HG02852 (cell line): Measurements from ENCODE around the gene SMC3.
"Not testable (repeated sequence)": the region's sequence is repeated elsewhere in the genome, so short reads cannot be mapped to it uniquely, and the experiment has no call there.

Experiments
- ATAC-seq: cut with Tn5 transposase; IDR thresholded peaks from one replicate; pipeline ENCODE4 v1.9.1; 2021; ENCODE audit warnings: mild to moderate bottlenecking, moderate library complexity; ENCODE audit not compliant: unreplicated experiment

Gene SMC3

GRCh38 chr10:110567201-110568054 is at the start of gene SMC3:
TSS of gene SMC3 (plus strand) at chr10:110567695. CDS start at chr10:110567817, 122 bp downstream.
- ATAC-seq, result peak; percentile 80

DNA sequence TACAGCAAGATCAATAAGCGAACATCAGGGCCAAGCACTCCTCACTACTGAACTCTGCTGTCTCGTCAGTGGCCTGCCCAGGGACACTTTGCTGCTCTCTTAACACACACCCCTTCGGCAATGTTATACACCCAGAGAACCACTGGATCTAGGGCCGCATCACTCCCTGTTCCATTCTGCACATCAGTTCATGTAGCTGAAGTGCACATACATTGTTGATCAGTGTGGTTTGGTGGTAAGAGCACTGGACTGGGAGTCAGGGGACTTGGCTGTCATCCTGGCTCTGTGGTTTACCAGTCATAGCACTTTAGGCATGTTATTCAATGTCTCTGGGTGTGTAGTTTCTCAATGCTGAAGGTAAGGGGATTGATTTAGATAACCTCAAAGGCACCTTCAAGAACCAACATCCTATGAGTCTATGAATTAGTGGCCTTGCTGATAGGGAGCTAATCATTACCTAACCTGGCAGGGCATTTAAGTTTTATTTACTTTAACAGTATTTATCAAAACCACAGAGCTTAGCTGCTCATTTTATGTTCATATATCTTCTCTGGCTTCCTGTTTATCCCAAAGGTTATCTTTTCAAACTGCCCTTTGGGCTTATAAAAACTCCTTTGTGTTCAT is 45.0 kb upstream of the SMC3 start:
- ATAC-seq, result no peak

DNA sequence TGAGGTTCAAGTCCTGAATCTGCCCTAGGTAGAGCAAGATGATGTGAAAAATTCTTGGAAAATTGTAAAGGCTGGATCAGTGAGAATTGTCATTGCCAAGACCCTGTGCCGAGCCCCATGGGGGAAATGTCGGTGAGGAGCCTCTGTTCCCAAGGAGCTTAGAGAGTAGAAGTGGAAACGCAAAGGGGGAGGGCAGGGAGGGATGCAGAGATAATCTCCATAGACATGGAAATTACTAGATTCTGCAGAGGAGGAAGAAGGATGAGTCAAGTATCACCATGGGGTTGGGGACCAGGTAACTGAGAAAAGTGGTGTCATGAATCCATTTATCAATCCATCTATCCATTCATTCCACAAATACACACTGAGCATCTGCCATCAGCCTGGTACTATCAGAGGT is 43.8 kb upstream of the SMC3 start:
- ATAC-seq, result no peak

DNA sequence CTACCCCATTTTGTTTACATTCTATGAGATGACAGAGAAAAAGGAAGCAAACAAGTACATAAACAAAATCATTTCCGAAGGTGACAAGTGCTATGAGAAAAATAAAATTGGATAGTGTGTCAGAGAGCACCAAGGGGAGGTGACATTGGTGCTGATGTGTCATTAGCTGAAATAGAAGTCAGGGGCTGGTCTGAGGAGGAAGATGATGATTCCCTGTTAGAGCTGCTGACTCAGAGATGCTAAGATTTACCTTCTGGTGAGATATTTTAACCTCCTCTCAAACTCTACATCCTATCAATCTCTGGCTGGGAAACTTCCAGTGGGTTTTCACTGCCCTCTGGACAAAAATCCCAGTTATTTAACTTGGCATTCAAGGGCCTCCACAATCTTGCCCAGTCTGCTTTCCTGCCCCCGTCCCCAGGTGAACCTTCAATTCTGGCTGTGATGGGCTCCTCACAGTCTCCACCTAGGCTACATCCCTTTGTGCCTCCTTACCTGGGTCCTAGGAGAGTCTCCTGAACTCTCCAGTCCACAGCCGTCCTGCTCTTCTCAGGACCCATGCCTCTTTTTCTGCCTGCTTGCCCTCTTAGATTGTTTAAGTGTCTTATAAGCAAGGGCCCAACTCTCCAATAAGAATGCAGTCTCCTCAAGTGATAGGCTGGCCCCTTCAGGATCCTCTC is 43.2 kb upstream of the SMC3 start:
- no peak for ATAC-seq

GRCh38 chr10:110524859-110525232 is 42.6 kb upstream of the SMC3 start:
- ATAC-seq, result no peak

GRCh38 chr10:110525349-110526260 is 41.9 kb upstream of the SMC3 start:
- no peak for ATAC-seq

DNA sequence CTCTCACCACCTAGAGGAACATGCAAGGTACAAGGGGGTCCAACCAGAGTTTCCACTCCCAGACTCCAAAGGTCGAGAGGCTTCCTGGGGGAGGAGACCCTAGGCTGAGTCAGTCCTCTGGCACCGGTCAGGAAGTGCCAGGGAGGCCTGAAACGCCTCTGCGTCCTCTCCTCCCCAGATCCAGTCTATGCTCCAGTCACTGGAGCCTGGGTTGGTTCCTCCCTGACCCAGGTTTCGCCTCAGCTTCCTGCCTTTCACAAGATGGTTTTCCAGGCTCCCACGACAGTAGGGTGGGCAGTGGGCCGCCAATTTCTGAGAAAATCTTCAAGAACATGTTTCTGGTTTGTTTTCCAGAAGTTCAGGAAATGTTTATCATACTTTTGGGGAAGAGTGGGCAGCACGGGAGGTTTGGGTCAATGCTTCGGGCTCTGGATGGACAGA is 39.7 kb upstream of the SMC3 start:
- no peak for ATAC-seq

DNA sequence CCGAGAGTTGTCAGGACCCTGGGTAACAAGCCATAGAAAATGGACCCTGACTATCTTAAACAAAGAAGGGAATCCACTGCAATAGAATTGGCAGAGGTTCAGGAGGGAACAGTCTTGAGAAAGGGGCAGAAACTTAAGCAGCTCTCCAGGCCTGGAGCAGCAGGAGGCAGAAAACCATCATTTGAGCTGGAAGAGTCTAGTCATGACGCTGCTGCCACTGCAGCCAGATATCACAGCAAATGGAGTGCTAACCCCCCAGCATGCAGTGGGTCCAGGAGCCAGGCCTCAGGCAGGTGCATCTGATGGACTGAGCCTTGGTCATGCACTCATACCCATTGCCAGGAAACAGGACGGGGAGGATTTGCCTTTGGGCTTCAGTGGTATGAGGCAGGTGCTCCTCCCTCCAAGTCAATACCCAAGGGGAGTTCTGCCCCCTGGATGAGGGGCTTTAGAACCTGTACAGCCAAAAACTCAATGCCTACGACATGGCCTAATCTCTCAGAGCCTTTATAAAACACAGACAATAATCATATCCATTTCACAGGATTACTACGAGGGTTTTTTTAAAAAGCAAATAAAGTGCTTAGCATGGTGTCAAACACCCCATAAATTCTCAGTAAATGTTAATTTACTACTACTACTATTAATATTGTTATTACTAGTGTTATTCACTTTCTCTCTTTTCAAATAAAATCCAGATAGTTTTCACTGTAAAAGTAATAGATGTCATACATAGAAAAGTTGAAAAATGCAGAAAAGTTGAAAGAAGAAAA is 39.1 kb upstream of the SMC3 start:
- ATAC-seq, result peak; percentile 22

DNA sequence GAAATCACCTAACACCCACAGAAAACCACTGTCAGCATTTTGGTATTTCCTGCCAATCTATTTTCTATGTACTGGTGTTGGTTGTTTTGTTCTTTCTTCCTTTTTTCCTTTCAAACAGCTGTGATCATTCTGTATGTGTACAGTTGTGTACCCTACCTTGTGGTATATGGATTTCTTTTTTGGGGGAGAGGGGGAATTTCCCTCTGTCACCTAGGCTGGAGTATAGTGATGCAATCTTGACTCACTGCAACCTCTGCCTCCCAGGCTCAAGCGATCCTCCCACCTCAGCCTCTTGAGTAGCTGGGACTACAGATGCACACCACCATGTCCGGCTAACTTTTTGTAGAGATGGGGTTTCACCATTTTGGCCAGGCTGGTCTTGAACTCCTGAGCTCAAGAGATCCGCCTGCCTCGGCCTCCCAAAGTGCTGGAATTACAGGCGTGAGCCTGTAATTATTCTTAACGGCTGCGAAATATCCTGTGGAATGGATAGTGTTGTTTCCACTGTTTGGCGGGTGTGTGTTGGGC is 38.4 kb upstream of the SMC3 start:
- ATAC-seq, result peak; percentile 81

GRCh38 chr10:110529596-110530011 is 37.9 kb upstream of the SMC3 start:
- ATAC-seq, result no peak

DNA sequence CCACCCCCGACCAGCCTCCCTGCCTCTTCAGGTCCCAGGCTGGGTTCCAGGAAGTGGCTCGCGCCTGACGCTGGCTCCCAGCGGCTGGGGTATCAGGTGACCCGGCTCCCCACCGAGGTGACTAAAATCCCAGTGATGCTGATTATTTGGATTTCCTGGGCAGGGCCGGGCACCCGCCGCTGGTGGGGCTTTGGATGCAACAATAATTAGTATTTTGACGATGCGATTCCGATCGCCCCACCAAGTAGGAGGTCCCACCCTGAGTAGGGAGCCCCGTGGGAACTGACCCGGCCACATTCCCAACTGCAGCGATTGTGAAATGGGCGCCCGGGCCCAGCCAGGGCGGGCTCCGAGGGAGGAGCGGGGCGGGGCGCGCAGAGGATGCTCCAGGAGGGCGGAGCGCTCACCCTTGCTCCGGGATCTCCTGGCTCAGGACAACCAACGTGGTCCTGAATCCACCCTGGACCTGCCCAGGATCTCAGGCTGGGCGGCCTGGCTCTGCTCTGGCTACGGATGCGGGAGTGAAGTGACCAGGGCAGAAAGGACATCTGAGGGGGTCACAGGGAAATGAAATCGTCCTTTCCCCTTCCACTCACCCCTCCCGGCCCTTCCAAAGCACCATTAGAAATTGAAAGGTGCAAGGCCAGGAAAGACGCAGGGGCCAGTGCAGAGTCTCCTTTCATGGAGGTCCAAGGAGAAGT is 37.2 kb upstream of the SMC3 start:
- ATAC-seq, result no peak

DNA sequence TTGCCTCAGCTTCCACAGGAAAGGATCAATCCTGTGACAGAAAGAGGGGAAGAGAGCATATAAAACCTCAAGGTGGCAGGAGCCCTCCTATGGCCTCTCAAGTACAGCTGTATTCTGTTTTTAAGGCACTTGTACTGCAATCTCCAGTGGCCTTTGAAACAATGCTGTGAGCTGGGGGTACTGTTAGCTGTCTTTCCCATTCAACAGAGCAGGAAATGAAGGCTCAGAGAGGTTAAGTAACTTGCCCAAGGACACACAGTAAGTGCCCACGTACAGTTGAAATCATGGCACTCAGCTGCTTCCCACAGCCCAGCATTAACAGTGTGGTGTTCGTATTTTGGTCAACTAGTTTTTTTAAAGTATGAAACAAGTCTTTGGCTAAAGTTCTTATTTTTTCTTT is 35.8 kb upstream of the SMC3 start:
- ATAC-seq, result no peak

DNA sequence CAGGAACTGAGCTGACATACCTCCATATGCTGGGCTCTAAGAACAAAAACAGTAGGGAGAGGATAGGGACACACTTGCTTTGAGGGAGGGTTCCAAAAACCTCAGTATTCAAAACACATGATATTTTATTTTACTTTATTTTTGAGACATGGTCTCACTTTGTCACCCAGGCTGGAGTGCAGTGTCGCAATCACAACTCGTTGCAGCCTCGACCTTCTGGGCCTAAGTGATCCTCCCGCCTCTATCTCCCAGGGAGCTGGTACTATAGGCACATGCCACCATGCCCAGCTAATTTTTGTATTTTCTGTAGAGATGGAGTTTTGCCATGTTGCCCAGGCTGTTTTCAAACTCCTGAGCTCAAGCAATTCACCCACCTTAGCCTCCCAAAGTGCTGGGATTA is 34.9 kb upstream of the SMC3 start:
- not testable (repeated sequence) for ATAC-seq

- ATAC-seq, result no peak
These were observed 34.3 kb upstream of the SMC3 start for GRCh38 chr10:110533149-110533548.

DNA sequence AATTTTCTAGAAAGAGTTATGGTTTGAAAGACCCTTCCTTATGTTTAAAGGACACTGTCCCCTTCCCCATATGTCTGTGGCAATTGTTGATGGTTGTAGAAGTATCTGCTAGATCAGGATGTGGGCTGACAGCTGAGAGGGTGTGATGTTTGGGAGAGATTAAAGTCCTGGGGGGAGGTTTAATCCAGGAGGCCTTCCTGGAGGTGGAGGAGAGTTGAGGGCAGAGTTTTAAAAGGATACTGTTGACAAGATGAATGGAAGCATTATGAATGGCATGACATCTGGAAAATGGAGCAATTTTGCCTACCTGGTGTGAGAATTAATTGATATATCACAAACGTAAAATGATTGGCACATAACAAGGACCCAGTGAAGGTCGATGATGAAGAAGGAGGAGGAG is 32.9 kb upstream of the SMC3 start:
- no peak for ATAC-seq

DNA sequence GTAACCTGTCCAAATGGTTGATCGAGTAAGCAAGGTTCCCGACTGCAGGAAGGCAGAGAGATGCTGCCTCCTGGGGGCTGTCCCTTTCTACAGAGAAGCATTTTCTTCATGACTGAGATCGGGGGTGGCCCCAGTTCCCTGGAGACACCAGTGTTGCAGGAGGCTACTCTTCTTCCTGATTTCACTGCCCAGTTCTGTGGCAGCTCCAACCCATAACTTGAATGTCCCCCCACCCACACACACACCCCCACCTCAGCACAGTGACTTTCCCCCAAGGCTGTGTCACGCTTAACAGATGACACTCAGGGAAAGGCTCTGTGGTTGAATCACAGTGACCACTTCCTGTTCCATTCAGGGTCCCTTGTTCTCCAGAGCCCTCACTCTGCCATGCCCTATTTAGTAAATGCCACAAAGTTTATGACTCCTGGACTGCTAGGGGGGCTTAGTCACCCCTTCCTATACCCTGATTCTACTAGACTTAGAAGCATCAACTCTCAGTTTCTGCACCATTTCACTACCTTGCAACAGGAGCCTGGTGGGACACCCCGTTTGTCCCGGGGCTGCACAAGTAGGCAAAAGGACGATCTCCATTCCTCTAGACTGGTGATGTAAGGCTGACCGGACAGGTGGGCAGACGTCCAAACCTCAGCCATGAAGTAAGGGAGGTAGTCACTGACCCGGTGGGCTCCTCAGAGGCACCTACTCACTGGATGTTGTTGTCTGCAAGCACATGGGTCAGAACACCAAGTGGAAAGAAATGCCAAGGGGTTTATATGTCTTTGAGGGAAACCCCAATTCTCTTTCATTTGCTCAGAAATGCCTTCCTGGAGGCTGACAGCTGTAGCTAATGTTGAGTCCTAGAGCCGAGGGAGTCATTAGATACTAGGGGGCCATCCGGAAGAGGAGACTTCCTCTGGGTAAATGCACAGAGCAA is 31.3 kb upstream of the SMC3 start:
- ATAC-seq, result peak; percentile 88

GRCh38 chr10:110539091-110539490 is 28.4 kb upstream of the SMC3 start:
- ATAC-seq, result no peak

- no peak for ATAC-seq
These were observed 27.5 kb upstream of the SMC3 start for GRCh38 chr10:110540031-110540430.
